Chondrocyte (in vitro differentiated cells): Measurements from ENCODE around the gene ZBTB7A. TPM values are rescaled to one million over a fixed set of nuclear protein-coding genes. Genes with fewer than 3 reads are reported as not detected.

Experiments
- DNase-seq: peaks from one replicate; pipeline ENCODE4 v3.0.0; 2021; ENCODE audit warnings: mixed read lengths, low spot score
- H3K27ac Mint-ChIP-seq: one replicate; pipeline ENCODE4 v1.8.0; 2021; ENCODE audit warnings: mild to moderate bottlenecking, moderate library complexity, mixed read lengths; ENCODE audit not compliant: unreplicated experiment
- H3K27me3 Mint-ChIP-seq: 2 replicates; pipeline ENCODE4 v1.8.0; 2021; ENCODE audit warnings: low read depth, mixed read lengths
- H3K36me3 Mint-ChIP-seq: 2 replicates; pipeline ENCODE4 v1.8.0; 2021; ENCODE audit warnings: low read depth, mixed read lengths
- H3K4me1 Mint-ChIP-seq: 2 replicates; pipeline ENCODE4 v1.8.0; 2021; ENCODE audit warnings: low read depth, mild to moderate bottlenecking, mixed read lengths
- H3K4me3 Mint-ChIP-seq: one replicate; pipeline ENCODE4 v1.8.0; 2021; ENCODE audit warnings: mild to moderate bottlenecking, moderate library complexity, mixed read lengths; ENCODE audit not compliant: unreplicated experiment
- H3K9me3 Mint-ChIP-seq: 2 replicates; pipeline ENCODE4 v1.8.0; 2021; ENCODE audit warnings: low read depth, mixed read lengths
- total RNA-seq: library from RNA; stranded (reverse); gene quantifications from 3 replicates; pipeline ENCODE4 v1.2.1, GENCODE V29; 2021
- TF ChIP-seq, protein P1 (sequence below): fragments of 200-600 bp; sonication (generic); IDR thresholded peaks from 2 replicates; pipeline ENCODE4 v1.5.0; 2021; ENCODE audit warnings: antibody characterized with exemption, mild to moderate bottlenecking, moderate library complexity

Gene ZBTB7A
- total RNA-seq, 1 donor from 2014 or later = 29.5 TPM

DNA sequence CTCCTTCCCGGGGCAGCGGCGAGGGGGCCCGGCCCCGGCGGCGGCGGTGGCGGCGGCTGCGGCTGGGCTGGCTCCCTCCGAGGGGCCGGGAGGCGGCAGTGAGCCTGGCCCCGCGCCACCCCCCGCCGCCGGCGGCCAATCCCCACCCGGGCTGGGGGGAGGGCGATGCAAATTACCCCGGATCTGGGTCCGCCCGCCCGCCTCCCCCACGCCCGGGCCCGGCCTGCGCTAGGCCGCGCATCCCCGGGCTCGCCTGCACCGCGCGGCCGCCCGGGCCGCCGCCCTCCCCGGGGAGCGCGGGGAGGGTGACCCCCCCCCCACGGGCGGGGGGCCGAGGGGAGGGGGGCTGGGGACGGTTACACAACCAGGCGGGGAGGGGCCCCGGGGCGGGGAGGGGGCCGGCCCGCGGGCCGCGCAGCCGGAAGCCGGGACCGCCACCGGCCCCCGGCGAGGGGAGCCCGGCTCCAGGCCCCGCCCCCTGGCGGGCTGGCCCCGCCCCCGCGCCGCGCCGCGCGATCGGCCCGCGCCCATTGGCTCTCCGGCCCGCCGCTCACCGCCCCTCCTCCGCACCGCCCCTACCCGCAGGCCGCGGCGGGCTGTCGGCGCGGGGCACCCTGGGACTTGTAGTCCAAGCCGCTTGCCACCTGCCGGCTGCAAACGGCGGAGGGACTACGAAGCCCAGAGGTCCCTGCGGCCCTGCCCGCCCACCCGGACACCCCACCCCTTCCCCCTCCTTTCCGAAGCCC is 1.1 kb downstream of the ZBTB7A start:
- H3K4me3 Mint-ChIP-seq = peak overlapping the region; percentile 56
- H3K4me1 Mint-ChIP-seq = peaks cover 23% of the 10 kb centered on the region
- no peaks in the 10 kb centered on the region for H3K27me3 Mint-ChIP-seq
- H3K9me3 Mint-ChIP-seq = no peaks in the 10 kb centered on the region
- TF ChIP-seq, protein P1, sequence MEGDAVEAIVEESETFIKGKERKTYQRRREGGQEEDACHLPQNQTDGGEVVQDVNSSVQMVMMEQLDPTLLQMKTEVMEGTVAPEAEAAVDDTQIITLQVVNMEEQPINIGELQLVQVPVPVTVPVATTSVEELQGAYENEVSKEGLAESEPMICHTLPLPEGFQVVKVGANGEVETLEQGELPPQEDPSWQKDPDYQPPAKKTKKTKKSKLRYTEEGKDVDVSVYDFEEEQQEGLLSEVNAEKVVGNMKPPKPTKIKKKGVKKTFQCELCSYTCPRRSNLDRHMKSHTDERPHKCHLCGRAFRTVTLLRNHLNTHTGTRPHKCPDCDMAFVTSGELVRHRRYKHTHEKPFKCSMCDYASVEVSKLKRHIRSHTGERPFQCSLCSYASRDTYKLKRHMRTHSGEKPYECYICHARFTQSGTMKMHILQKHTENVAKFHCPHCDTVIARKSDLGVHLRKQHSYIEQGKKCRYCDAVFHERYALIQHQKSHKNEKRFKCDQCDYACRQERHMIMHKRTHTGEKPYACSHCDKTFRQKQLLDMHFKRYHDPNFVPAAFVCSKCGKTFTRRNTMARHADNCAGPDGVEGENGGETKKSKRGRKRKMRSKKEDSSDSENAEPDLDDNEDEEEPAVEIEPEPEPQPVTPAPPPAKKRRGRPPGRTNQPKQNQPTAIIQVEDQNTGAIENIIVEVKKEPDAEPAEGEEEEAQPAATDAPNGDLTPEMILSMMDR = peak; percentile 10
- peak; percentile 99 for DNase-seq
- H3K36me3 Mint-ChIP-seq = no peaks in the 10 kb centered on the region
- H3K27ac Mint-ChIP-seq = no peak overlapping the region

DNA sequence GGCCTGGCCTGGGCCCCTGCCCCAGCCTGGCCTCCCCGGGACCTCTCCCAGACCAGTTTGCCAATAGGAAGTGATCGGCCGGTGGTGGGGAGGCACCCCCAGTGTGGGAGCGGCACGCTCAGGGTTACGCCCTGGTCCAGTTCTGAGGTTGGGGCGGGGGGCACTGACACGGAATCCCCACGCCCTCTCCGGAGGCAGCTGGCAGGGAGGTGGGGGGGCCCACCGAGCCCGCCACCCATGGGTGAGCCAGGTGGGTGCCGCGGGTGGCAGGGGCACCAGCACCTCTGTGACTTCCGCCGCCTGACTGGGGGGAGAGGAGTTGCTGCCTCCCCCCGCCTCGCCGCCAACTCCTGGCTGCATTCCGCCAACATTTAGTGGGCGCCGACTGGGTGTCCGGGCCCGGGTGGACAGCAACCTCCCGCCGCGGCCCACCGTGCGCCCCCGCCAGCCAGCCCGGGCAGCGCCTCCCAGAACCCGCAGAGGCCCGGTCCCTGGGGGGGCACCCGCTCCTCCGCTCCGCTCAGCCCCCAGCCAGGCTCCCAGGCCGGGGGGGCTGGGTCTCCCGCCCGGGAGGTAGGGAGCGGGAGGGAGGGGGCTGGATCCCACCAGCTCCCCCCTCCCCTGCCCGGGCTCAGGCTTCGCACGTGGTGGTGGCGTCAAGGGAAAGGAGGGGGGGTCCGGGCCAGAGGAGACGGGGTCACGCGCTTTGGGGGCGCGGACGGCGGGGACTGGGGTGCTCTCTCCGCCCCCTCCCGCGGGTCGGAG is 2.0 kb downstream of the ZBTB7A start:
- no peaks in the 10 kb centered on the region for H3K36me3 Mint-ChIP-seq

DNA sequence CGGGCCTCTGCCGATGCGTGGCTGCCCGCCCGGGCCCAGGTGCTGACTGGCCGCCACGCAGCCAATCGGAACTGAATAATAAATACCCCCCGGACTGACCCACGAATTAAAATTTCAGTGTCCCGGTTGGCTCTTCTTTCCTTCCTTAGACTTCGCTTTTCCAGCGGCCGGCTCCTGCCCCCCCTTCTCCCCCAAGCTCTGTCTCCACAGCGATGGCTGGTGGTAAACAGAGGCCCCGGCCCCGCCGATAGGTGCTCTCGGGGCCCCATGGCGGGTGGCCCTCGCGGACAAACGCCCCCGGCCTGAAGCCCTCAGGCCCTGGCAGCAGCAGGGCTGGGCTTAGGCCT is 2.6 kb downstream of the ZBTB7A start:
- H3K4me1 Mint-ChIP-seq = peaks cover 31% of the 10 kb centered on the region
- TF ChIP-seq, protein P1 = peak; percentile 4
- H3K27me3 Mint-ChIP-seq = no peaks in the 10 kb centered on the region
- no peaks in the 10 kb centered on the region for H3K36me3 Mint-ChIP-seq
- no peak for DNase-seq
- peak overlapping the region; percentile 80 for H3K27ac Mint-ChIP-seq
- H3K4me3 Mint-ChIP-seq = peak overlapping the region; percentile 69
- no peaks in the 10 kb centered on the region for H3K9me3 Mint-ChIP-seq

More for the DNA sequence above, 2.0 kb downstream of the ZBTB7A start:
- TF ChIP-seq, protein P1 = no peak
- peak overlapping the region; percentile 69 for H3K4me3 Mint-ChIP-seq
- peaks cover 28% of the 10 kb centered on the region for H3K4me1 Mint-ChIP-seq
- peak overlapping the region; percentile 80 for H3K27ac Mint-ChIP-seq
- no peaks in the 10 kb centered on the region for H3K9me3 Mint-ChIP-seq
- DNase-seq = no peak
- no peaks in the 10 kb centered on the region for H3K27me3 Mint-ChIP-seq

DNA sequence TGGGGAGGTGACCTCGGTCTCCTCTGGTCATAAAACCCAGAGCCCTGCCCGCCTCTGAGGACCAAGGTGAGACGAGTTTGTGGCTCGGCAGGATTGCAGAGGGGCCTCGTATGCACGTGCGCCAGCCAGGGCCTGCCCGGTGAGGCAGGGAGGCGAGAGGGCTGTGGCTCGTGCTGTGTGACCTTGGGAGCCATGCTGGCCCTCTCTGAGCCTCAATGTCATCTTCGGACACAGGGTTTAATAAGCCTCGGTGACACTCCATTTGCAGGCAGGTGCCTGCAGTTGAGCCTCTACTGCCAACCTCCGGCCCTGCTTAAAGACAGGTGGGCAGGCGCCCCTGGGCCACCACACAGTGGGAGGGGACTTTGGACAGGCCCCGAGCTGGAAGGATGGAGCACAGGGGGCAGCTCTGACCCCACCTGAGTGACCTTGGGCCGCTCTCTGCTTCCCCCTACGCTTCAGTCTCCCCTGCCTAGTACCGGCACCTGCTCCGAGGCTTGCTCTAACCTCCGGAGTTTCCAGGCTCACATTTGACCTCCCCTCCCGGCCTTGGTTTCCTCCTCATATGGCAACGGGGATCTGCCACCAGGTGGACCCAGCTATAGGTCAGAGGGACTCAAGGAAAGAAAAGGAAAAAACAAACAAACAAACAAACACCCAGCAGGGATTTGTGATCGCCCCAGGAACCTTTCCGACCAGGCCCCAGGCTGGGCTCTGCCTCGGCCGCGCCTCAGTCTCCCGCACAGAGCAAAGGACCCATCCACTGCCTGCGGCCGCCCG is 3.1 kb downstream of the ZBTB7A start:
- Mint-ChIP-seq H3K4me3 (peak overlapping the region; percentile 69), H3K27me3 (no peaks in the 10 kb centered on the region), H3K36me3 (no peaks in the 10 kb centered on the region), H3K27ac (peak overlapping the region; percentile 80), H3K4me1 (peaks cover 35% of the 10 kb centered on the region), H3K9me3 (no peaks in the 10 kb centered on the region)
- TF ChIP-seq, protein P1 = peak; percentile 47
- DNase-seq = no peak
